SK-N-SH treated with all-trans-retinoic acid at 6 μM for 48 hours (cell line): ENCODE results near the gene PLXDC2.

Experiments used
- ATAC-seq: fragments of 200-7000 bp; cut with Tn5 transposase; 3 replicates; pipeline ENCODE4 v1.9.1; 2020; ENCODE audit warnings: mild to moderate bottlenecking, moderate library complexity
- ARNTL ChIP-seq: fragments of 450-650 bp; formaldehyde crosslinking; IDR thresholded peaks from 2 replicates; pipeline ENCODE4 v1.5.0; 2020; ENCODE audit warnings: low read depth, mild to moderate bottlenecking, moderate library complexity, borderline replicate concordance
- BACH2 ChIP-seq: fragments of 250-450 bp; sonication (Bioruptor Pico); IDR thresholded peaks from 2 replicates; pipeline ENCODE4 v1.9.0; 2021; ENCODE audit warnings: mild to moderate bottlenecking, borderline replicate concordance
- CREB5 ChIP-seq: fragments of 250-450 bp; sonication (Bioruptor Pico); IDR thresholded peaks from 2 replicates; pipeline ENCODE4 v1.5.1; 2020; ENCODE audit warnings: low read depth, mild to moderate bottlenecking, moderate library complexity
- CSDC2 ChIP-seq: fragments of 250-450 bp; sonication (Bioruptor Pico); IDR thresholded peaks from 2 replicates; pipeline ENCODE4 v1.5.0; 2020; ENCODE audit warnings: mild to moderate bottlenecking, moderate library complexity
- CSRNP3 ChIP-seq: fragments of 250-450 bp; sonication (Bioruptor Pico); IDR thresholded peaks from 2 replicates; pipeline ENCODE4 v1.5.1; 2021; ENCODE audit warnings: mild to moderate bottlenecking, moderate library complexity
- ESRRG ChIP-seq: fragments of 250-450 bp; sonication (Bioruptor Pico); IDR thresholded peaks from 2 replicates; pipeline ENCODE4 v1.6.1; 2021; ENCODE audit warnings: mild to moderate bottlenecking
- GLIS3 ChIP-seq: fragments of 250-450 bp; sonication (Bioruptor Pico); IDR thresholded peaks from 2 replicates; pipeline ENCODE4 v1.5.0; 2020; ENCODE audit warnings: mild to moderate bottlenecking, moderate library complexity
- OSR1 ChIP-seq: fragments of 250-450 bp; sonication (Bioruptor Pico); IDR thresholded peaks from 2 replicates; pipeline ENCODE4 v1.8.0; 2022; ENCODE audit warnings: moderate library complexity, mild to moderate bottlenecking, inconsistent platforms
- PATZ1 ChIP-seq: fragments of 250-450 bp; sonication (Bioruptor Pico); IDR thresholded peaks from 2 replicates; pipeline ENCODE4 v1.8.0; 2020; ENCODE audit warnings: mild to moderate bottlenecking, moderate library complexity, borderline replicate concordance
- POU6F1 ChIP-seq: fragments of 250-450 bp; sonication (Bioruptor Pico); IDR thresholded peaks from 2 replicates; pipeline ENCODE4 v1.8.0; 2021; ENCODE audit warnings: low read depth, mild to moderate bottlenecking, moderate library complexity, borderline replicate concordance
- RARB ChIP-seq: fragments of 250-450 bp; sonication (Bioruptor Pico); IDR thresholded peaks from 2 replicates; pipeline ENCODE4 v1.8.0; 2021; ENCODE audit warnings: mild to moderate bottlenecking, moderate library complexity
- SNAI2 ChIP-seq: fragments of 250-450 bp; sonication (Bioruptor Pico); IDR thresholded peaks from 2 replicates; pipeline ENCODE4 v1.5.0; 2020; ENCODE audit warnings: mild to moderate bottlenecking, moderate library complexity
- TCF4 ChIP-seq: fragments of 250-450 bp; sonication (Bioruptor Pico); IDR thresholded peaks from 2 replicates; pipeline ENCODE4 v1.8.0; 2021; ENCODE audit warnings: mild to moderate bottlenecking, moderate library complexity, borderline replicate concordance
- TOX ChIP-seq: fragments of 250-450 bp; sonication (Bioruptor Pico); IDR thresholded peaks from 2 replicates; pipeline ENCODE4 v1.8.0; 2021; ENCODE audit warnings: mild to moderate bottlenecking, moderate library complexity, borderline replicate concordance
- TSHZ2 ChIP-seq: fragments of 250-450 bp; sonication (Bioruptor Pico); IDR thresholded peaks from 2 replicates; pipeline ENCODE4 v1.5.0; 2020; ENCODE audit warnings: mild to moderate bottlenecking, moderate library complexity
- ZC3H10 ChIP-seq: fragments of 250-450 bp; sonication (Bioruptor Pico); IDR thresholded peaks from 2 replicates; pipeline ENCODE4 v1.5.1; 2021; ENCODE audit warnings: mild to moderate bottlenecking, moderate library complexity
- ZFP30 ChIP-seq: fragments of 450-650 bp; formaldehyde crosslinking; IDR thresholded peaks from 2 replicates; pipeline ENCODE4 v1.5.0; 2022; ENCODE audit warnings: mild to moderate bottlenecking, moderate library complexity
- ZNF565 ChIP-seq: fragments of 450-650 bp; formaldehyde crosslinking; conservative IDR thresholded peaks from 2 replicates; pipeline ENCODE4 v1.5.0; 2020; ENCODE audit warnings: low read depth, mild to moderate bottlenecking, moderate library complexity
- ZNF70 ChIP-seq: fragments of 450-650 bp; formaldehyde crosslinking; IDR thresholded peaks from 2 replicates; pipeline ENCODE4 v1.5.0; 2020; ENCODE audit warnings: mild to moderate bottlenecking, moderate library complexity
- ZNF8 ChIP-seq: fragments of 450-650 bp; formaldehyde crosslinking; IDR thresholded peaks from 2 replicates; pipeline ENCODE4 v1.5.0; 2020; ENCODE audit warnings: mild to moderate bottlenecking, moderate library complexity

The PLXDC2 gene

GRCh38 chr10:19862811-19863515, 46.7 kb downstream of the PLXDC2 start:
- no peak for TF ChIP-seq ZC3H10
- TF ChIP-seq TCF4 (CRISPR knock-in tag), result peak; percentile 27; the same call in 1 of the 2 replicates
- peak; percentile 30; the same call in 1 of the 3 replicates for ATAC-seq

GRCh38 chr10:19865676-19866075, 49.4 kb downstream of the PLXDC2 start:
- ATAC-seq, result no peak
- TF ChIP-seq ARNTL (CRISPR knock-in tag) (no peak), BACH2 (CRISPR knock-in tag) (no peak)

GRCh38 chr10:19869370-19869769, 53.1 kb downstream of the PLXDC2 start:
- no peak for ATAC-seq

GRCh38 chr10:19872504-19873271, 56.5 kb downstream of the PLXDC2 start:
- TF ChIP-seq ZNF70 (CRISPR knock-in tag) (no peak), TCF4 (CRISPR knock-in tag) (no peak), ZNF8 (CRISPR knock-in tag) (no peak), PATZ1 (CRISPR knock-in tag) (no peak), CSDC2 (CRISPR knock-in tag) (no peak), POU6F1 (CRISPR knock-in tag) (no peak), RARB (CRISPR knock-in tag) (no peak), ZNF565 (CRISPR knock-in tag) (no peak), SNAI2 (no peak), ARNTL (CRISPR knock-in tag) (no peak), CSRNP3 (CRISPR knock-in tag) (no peak), ZFP30 (CRISPR knock-in tag) (no peak), OSR1 (CRISPR knock-in tag) (no peak), TOX (no peak), TSHZ2 (CRISPR knock-in tag) (no peak), ESRRG (CRISPR knock-in tag) (no peak), GLIS3 (CRISPR knock-in tag) (no peak), CREB5 (CRISPR knock-in tag) (no peak), ZC3H10 (no peak)
- TF ChIP-seq, all 23 proteins: peak for 0
- no peak for ATAC-seq

More at GRCh38 chr10:19869370-19869769, 53.1 kb downstream of the PLXDC2 start:
- TF ChIP-seq ZNF8 (CRISPR knock-in tag) (no peak), ZFP30 (CRISPR knock-in tag) (no peak), ZNF70 (CRISPR knock-in tag) (no peak), POU6F1 (CRISPR knock-in tag) (no peak), SNAI2 (no peak)
